GM21367 (cell line): Measurements from ENCODE around the gene CFP.

Experiments used
- ATAC-seq: cut with Tn5 transposase; IDR thresholded peaks from one replicate; pipeline ENCODE4 v1.9.1; 2021; ENCODE audit not compliant: unreplicated experiment

The CFP gene

DNA sequence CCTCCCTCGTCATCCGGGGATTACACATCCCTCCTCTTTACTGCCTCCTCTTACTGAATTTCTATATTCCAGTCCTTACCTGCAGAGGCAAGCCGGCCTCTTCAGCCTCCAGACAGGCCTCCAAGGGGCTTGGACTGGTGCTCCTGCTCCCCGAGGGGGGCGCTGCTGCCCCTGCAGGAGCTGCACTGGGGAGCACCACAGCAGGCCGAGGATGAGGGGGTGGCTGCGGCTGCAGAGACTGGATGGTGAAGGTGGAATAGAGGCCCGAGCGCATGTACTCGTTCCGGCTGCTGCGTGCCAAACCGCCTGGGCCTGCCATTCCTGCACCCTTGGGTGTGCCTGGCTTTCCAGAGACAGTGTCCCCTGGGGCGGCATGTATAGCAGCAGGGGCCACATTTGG, 9.1 kb upstream of the CFP start:
- ATAC-seq, result no peak

DNA sequence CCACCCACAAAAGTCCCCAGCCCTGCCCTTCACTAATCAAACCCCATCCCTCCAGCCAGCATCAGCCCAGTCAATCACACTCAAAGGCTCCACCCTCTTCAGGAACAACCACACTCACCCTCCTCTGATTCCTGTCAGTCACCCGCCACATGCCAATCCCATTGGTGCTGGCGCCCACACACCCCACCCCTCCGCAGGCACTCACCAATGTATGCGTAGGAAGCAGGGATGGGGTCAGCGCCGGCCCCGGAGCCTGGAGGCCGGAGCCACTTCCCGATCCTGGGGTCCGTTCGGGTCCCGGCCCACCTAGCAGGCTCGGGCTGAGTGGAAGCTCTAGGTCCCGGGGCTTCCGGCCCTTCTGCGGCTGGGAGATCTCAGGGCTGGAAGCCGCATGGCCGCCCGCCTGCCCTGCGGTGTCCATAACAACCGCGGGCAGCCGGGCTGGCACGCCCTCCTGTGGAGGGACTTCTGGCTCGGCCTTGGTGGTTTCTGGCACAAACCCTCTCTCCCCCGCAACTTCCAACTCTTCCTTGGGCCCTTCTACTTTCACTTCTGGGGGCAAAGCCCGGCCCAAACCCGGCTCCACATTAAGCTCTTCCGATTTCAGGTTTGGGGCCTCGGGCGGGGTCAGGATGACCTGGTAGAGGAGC, 7.9 kb upstream of the CFP start:
- peak; percentile 78 for ATAC-seq

DNA sequence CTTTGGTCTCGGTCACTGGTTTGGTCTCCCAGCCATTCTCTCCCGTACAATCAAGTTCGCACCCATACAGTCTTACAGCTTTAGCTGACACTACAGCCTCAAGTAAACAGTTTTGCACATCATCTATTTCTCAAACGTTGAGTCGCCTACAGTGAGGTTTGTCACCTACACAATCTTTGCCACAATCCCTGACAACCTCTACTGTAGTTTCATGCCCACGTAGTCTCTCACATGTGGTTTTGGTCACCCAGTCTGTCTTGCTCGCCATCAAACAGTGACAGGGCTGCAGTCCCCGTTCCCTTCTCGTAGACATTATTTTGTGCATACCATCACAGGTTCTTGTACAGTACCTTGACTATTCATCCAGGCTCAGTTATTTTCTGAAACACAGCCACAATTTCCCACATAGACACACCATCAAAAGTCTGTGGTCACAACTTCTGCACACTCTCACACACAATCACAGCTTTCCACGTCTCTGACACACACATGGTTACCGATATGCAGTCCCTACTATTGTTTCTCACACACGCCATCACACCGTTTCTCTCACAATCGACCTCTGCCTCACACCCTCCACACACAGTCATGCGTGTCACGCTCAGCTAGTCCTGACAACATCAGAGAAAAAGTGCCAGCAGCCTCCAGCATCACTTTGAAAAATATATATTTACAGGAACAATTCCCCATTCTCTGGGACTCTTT, 5.3 kb upstream of the CFP start:
- no peak for ATAC-seq

DNA sequence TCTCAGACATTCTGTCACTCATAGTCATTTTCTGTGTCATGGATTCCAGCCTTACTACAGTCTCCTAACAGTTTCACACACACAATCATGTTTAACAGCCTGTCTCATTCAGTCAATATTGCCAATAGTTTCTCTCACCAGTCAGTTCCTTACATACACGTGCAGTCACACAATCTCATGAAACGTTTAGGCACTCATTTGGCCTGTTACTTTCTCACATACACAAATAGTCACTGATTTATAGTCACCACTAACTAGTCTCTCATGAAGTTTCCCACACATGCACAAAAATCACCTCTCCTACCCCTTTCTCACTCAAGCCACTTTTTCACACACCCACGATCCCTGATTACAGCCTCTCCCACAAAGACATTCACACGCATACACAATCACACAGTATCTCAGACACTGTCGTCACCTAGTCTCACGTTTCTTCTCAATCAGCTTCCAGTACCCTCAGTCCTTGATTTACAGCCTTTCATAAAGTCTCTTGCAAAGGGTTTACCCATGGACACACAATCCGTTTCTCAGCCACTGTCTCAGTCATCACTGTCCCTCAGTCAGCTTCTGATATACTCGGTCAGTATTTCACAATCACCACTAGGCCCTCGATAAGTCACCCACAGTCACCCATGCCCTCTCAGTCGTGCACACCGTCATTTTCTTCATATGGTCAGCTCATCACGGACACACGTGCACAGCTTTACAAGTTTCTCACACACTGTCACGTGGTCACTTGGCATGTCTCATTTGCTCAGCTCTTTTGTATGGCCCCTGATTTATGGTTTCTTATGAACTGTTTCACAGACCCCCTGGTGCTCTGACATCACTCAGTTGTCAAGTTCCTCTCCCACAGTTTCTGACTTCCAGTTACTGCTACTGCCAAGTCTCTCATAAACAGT, 4.2 kb upstream of the CFP start:
- no peak for ATAC-seq

DNA sequence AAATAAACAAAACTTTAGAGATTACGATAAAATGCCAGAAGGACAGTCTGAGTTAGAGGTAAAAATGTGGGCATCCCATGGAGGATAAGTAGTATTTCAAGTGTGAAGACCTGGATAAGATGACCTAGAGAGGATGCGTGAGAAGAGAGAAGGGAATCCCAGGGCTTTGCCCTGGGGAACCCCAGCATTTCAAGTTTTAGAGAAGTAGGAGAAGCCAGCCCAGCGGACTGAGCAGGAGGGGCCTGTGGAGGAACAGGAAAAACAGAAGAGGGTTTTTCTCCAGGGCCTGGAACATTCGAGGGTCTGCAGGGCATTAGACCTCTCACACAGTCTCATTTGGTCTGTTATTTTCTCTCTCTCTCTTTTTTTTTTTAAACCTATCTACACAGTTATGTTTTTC, 2.9 kb upstream of the CFP start:
- no peak for ATAC-seq

DNA sequence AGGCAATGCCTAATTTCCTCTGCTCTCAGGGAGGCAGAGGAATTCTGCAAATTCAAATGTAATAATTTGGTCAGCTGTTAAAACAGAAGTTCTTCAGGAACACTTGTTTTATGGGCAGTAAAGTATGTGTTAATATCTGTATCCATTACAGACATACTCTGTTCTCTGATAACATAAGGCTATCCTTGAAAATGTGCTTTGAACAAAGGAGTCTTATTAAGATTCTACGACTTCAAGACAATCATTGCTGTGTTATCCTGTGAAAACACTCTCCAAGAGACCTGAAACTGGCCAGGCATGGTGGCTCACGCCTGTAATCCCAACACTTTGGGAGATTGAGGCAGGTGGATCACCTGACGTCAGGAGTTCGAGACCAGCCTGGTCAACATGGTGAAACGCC, 1.9 kb upstream of the CFP start:
- ATAC-seq, result no peak

DNA sequence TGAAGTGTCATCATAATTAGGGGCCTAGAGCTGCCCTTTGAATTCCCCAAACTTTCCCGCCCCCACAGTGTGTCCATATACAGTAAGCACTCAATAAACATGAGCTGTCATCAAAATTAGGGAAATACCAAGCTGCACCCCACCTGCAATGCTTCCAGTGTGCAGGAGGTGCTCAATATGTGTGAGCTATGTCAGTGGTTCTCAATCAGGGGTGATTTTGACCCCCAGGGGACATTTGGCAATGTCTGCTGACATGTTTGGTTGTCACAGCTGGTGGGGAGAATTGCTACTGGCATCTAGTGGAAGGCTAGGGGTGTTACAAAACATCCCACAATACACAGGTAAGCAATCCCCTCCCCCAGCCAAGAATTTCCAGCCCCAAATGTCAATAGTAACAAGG, 748 bp downstream of the CFP start:
- ATAC-seq, result no peak

DNA sequence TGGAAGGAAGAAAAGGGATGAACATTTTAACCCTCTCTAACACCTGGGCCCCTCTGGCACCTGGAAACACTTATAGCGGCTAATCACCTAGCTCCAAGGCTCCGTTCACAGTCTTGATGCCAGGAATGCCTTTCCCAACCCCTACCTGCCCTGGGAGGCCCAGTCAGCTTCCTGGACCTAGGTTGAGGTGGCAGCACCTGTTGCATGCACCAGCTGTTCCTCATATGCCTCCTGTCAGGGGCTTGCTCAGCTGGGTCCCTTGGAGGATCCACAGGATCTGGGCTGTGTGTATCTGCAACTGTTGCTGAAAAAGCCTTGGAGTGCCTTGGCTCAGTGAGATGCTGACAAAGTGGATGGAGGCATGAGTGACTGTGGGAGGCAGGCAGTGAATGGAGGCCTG, 4.4 kb downstream of the CFP start:
- ATAC-seq, result no peak

DNA sequence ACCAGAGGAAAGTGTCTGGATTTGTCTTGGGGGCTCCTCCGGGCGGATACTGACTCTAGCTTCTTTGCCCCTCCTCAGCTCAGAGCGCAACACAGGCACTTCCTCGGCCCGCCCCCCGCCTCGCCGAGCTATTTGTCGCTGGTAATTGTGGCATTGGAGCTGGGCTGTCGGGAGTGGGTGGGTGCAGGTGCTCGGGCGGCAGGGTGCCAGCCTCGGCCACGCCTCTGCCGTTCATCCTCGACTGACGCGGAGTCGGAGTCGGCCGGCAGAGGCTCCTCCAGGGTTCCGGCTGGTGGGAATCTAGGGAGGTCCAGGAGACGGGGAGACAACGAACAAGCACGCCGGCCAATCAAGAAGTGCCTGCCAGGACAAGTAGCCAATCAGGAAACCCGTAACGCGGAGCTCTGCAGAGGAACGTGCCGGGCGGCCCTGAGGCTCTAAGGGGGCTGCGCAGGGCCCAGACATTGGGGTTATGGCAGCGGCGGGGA, 6.1 kb downstream of the CFP start:
- ATAC-seq, result no peak

DNA sequence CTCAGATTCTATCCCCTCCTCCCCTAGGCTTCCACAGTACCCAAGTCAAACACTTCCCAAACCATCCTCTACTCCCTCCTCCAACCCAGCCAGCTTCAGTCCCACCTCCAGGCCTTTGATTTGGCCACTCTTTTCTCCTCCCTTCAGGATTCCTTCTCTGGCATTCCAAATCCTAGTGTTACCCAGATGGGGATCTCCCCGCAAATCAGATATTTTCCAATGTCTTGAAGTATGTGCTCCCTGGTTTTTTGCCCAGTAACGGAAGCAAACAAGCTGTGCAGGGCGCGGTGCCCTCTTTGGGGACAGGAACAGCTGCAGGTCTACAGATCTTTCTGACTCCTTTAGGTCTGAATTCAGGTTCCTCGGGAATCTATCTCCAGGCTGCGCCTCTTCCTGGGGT, 7.9 kb downstream of the CFP start:
- no peak for ATAC-seq

DNA sequence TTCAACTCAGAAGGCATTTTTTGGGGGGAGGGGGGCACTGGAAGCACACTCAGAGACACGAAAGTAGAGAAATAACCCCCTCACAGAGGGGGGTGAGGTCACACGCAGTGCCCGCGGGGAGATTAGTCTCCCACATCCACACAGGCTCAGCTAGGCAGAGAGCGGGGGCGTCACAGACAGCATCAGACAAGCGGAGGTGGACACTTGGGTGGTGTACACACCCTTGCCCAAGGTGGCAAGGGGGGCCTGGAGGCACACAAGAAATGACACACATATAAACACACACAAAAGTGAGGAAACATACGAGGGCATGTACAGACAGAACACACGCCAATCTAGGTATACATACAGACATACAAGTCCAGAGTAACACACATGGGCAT, 9.4 kb downstream of the CFP start:
- no peak for ATAC-seq

DNA sequence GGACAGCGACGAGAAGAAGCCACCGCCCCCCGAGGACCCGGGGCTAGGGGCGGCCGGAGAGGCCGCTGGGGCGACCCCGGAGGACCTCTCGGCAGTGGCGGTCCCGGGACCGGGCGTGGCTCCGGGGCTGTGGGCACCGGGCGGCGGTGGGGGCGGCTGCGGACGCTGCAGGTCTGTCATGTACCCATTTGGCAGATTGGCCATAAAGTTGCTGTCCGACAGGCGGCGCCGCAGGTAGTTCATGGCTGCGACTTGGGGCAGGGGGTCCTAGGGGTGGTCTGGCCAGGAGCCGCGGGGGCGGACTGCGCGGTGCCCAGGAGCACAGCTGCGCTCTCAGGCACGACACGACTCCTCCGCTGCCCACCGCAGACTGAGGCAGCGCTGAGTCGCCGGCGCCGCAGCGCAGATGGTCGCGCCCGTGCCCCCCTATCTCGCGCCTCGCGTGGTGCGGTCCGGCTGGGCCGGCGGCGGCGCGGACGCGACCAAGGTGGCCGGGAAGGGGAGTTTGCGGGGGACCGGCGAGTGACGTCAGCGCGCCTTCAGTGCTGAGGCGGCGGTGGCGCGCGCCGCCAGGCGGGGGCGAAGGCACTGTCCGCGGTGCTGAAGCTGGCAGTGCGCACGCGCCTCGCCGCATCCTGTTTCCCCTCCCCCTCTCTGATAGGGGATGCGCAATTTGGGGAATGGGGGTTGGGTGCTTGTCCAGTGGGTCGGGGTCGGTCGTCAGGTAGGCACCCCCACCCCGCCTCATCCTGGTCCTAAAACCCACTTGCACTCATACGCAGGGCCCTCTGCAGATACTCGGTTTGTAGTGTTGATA, 10.0 kb downstream of the CFP start, which contains the start of gene SYN1:
TSS of gene SYN1 (minus strand) at position 372 of the 817 bp plus-strand sequence. CDS start at position 243, 129 bp downstream.
- no peak for ATAC-seq

DNA sequence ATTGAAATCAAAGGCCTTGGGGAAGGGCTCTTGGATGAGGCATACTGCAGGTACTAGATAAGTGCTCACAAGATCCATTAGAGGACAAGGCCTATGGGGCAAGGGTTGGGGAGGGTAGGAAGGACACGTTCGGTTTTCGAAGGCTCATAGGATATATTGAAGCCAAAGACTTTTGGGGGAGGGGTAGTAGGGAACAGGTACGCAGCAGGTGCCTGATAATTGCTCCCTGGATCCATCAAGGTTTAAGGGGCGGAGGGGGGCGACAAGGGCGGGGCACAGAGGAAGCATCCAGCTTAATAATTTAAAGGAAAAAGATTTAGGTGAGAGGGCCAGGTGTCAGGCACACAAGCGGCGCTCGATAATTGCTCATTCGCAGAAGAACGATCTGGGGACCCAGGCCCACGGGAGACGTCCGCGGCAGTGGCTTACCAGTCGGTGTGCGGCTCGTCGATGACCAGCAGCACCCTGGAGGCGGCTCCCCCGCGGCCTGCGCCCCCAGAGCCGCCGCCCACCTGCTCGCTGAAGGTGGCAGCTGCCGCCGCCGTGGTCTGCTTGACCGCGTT, 10.7 kb downstream of the CFP start:
- ATAC-seq, result no peak

DNA sequence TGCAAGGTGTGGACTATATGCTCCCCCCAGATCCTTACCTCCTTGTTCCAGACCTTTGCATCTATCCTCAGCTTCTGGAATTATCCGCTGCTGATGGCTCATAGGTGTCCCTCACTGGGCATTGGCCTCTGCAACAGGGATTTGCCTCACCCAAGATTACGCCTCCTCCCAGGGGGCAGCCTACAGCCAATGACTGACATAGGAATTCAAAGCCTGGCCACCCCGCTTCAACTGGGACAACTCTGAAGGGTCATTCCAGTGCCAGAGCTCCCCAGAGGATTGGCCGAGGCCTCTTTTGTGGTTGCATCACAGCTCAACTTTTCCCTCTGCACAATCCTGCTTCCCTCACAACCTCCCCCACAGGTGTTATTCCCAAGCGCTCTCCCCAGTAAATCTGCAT, 15.1 kb downstream of the CFP start:
- ATAC-seq, result no peak

DNA sequence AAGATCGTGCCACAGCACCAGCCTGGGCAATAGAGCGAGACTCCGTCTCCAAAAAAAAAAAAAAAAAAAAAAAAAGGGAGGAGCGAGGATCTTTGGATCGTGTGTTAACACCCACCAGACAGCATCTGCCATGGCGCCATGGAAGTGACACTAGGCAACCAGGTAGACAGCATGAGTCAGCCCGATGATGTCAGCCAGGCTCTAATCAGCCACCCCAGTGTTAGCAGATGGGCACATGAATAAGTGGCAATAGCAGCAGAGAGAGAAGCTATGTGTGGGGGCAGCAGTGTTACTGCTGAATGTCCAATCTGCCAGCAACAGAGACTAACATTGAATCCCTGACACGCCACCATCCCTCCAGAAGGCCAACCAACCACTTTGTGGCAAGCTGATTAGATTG, 16.6 kb downstream of the CFP start:
- ATAC-seq, result no peak

DNA sequence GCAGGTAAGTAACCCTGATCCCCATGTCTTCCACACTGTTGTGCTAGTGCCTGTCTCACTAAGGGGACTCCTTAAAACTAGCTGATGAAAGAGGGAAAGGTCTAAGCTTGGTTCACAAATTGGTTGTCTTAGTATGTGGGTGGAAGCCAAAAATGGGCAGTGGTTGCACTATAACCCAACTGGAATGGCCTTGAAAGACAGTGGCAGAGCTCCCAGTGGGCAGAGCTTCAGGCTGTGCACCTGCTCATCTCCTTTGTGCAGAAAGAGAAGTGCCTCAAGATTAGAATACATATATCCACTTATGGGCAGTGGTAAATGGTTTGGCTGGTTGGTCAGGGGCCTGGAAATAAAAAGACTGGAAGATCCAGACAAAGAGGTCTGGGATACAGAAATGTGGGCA, 17.3 kb downstream of the CFP start:
- no peak for ATAC-seq

DNA sequence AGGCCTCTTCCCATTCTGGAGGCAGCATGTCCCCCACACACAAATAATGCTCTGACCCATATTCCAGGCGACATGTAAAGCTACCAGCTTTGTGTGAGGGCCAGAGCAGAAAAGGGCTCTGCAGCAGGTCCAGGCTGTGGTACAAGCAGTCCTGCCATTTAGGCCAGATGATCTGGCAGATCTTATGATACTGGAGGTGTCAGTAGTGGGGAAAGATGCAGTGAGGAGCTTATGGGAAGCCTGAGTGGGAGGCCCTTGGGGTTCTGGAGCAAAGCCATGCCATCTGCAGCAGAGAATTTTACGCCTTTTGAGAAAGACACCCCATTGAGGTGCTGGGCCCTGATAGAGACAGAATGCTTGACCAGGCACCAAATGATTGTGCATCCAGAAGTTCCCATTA, 17.8 kb downstream of the CFP start:
- no peak for ATAC-seq

DNA sequence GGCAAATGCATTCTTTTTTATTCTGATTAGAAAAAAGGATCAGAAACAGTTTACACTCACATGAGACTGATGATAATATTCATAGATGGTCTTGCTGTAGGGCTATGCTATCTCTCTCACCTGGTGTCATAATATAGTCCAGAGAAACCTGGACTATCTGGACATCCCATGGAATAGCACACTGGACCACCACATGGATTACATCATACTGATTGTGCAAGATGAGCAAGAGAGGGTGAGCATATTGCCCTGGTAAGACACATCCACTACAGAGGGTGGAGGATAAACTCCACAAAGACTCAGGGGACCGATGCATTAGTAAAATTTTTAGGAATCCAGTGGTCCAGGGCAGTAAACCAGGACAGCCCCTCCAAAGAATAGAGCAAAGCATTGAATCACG, 18.2 kb downstream of the CFP start:
- ATAC-seq, result no peak

DNA sequence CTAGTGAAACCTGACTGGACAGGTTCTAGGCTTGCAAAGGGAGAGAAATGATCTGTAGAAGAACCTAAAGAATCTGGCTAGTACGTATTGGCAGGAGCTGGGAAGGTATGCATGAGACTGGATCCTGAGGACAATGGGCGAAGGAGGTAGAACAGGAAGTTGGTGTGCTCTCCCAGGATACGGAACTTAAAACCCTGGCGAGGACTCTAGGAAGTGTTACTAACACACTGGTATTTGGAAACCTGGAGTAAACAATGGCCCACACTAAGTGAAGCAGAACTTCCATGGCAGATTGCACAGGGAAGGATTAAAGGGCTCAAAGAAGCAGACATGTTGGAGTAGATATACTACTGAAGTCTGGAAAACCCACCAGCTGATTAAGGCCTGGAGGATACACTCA, 19.2 kb downstream of the CFP start:
- ATAC-seq, result no peak

DNA sequence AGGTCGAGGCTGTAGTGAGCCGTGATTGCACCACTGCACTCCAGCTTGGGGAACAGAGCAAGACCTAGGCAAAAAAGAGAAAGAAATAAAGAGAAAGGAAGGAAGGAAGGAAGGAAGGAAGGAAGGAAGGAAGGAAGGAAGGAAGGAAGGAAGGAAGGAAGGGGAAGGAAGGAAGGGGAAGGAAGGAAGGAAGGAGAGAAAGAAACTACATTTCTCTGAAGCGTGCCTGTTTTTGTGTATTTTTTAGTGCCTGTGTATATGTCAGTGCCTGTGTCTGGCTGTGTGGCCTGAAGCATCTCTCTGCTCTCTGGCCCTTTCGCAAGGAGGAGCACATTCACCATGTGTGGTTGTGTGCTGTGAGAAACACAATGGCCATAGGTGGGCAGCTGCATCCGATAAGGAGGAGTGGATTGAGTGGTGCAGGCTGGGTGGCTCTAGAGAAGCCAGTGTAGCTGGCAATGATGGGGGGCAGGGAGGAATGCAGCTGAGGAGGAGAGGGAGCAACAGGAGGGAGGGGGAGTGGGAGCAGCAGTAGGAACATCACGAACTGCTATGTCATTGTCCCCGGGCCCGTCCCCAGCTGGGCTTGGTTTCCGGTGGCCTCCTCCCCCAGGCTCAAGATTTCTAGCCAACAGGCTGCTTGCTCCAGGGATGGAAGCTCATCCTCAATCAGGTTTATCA, 21.5 kb downstream of the CFP start:
- no peak for ATAC-seq
